ENCODE data around the gene PIH1D1. TPM values are rescaled to one million over a fixed set of nuclear protein-coding genes. Genes with fewer than 3 reads are reported as not detected.

PIH1D1 gene
- total and polyA plus RNA-seq, 2 of the 13 experiments (the other 11 are each of a cell fraction or from before 2014, with no cell fraction given) = 110 to 137 TPM

- TF ChIP-seq SRF (IDR thresholded peaks at IDR 0.05; ENCODE audit: low read depth, low read length) (no peak), ZNF558 (CRISPR knock-in tag; IDR thresholded peaks at IDR 0.05; ENCODE audit: borderline replicate concordance) (no peak), MTF2 (CRISPR knock-in tag; IDR thresholded peaks at IDR 0.05; ENCODE audit: borderline replicate concordance) (no peak), ZNF235 (CRISPR knock-in tag; IDR thresholded peaks at IDR 0.05; ENCODE audit: borderline replicate concordance) (no peak), ZHX2 (IDR thresholded peaks at IDR 0.05; ENCODE audit: low read depth) (no peak), ZHX2 (CRISPR knock-in tag; IDR thresholded peaks at IDR 0.05; ENCODE audit: borderline replicate concordance) (no peak), ZNF772 (CRISPR knock-in tag; IDR thresholded peaks at IDR 0.05) (no peak), ZNF230 (CRISPR knock-in tag; IDR thresholded peaks at IDR 0.05) (no peak), ZNF205 (CRISPR knock-in tag; IDR thresholded peaks at IDR 0.05) (0 out of 2 replicates have a peak, but pooled peaks have one; percentile 31), ZNF101 (CRISPR knock-in tag; IDR thresholded peaks at IDR 0.05; ENCODE audit: borderline replicate concordance, low read depth) (no peak), ZNF337 (CRISPR knock-in tag; IDR thresholded peaks at IDR 0.05; ENCODE audit: borderline replicate concordance, low read depth) (no peak), ZNF552 (CRISPR knock-in tag; IDR thresholded peaks at IDR 0.05; ENCODE audit: borderline replicate concordance) (no peak), ZNF703 (CRISPR knock-in tag; IDR thresholded peaks at IDR 0.05; ENCODE audit: borderline replicate concordance) (no peak), ZNF276 (CRISPR knock-in tag; IDR thresholded peaks at IDR 0.05; ENCODE audit: low read depth) (no peak), ZNF709 (CRISPR knock-in tag; IDR thresholded peaks at IDR 0.05) (no peak), NFRKB (IDR thresholded peaks at IDR 0.05) (no peak), ZNF264 (CRISPR knock-in tag; IDR thresholded peaks at IDR 0.05) (no peak), NR2F6 (IDR thresholded peaks at IDR 0.05) (no peak), NR2F6 (CRISPR knock-in tag; IDR thresholded peaks at IDR 0.05) (no peak; the same call in 1 of the 2 replicates), SAP130 (CRISPR knock-in tag; IDR thresholded peaks at IDR 0.05; ENCODE audit: low read depth) (peak; percentile 60), BCL6 (CRISPR knock-in tag; IDR thresholded peaks at IDR 0.05) (no peak)
- TF ChIP-seq, protein P1, sequence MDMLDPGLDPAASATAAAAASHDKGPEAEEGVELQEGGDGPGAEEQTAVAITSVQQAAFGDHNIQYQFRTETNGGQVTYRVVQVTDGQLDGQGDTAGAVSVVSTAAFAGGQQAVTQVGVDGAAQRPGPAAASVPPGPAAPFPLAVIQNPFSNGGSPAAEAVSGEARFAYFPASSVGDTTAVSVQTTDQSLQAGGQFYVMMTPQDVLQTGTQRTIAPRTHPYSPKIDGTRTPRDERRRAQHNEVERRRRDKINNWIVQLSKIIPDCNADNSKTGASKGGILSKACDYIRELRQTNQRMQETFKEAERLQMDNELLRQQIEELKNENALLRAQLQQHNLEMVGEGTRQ (IDR thresholded peaks at IDR 0.05; ENCODE audit: low read depth, low read length) = no peak
- TF ChIP-seq, protein P1 (CRISPR knock-in tag; IDR thresholded peaks at IDR 0.05; ENCODE audit: borderline replicate concordance) = no peak
Measured at GRCh38 chr19:49473868-49474541, 22.4 kb upstream of the PIH1D1 start, which contains the start of gene FLT3LG (continued).
